Thyroid gland (tissue), 4 donors: ENCODE results near the gene SHQ1. TPM values are rescaled to one million over a fixed set of nuclear protein-coding genes. Genes with fewer than 3 reads are reported as not detected.

Source experiments
- DNase-seq, 2 donors: peaks; one replicate each; pipeline ENCODE4 v3.0.0-alpha.2; 2019
- H3K27ac ChIP-seq, 3 donors: fragments of 200-600 bp; sonication (generic); 1 replicate in 2 of 3; 2 replicates in 1 of 3; pipeline ENCODE4 v1.5.1; 2016 to 2019; ENCODE audit warnings: mild to moderate bottlenecking in 1 of 3, moderate library complexity in 1 of 3
- H3K27me3 ChIP-seq: fragments of 200-600 bp; sonication (generic); one replicate; pipeline ENCODE4 v1.5.1; 2019
- H3K36me3 ChIP-seq, 2 donors: fragments of 200-600 bp; sonication (generic); one replicate each; pipeline ENCODE4 v1.5.1; 2016 to 2019
- H3K4me1 ChIP-seq, 2 donors: fragments of 200-600 bp; sonication (generic); one replicate each; pipeline ENCODE4 v1.5.1; 2017 to 2019
- H3K4me3 ChIP-seq, 3 donors: fragments of 200-600 bp; sonication (generic); replicated peaks in 1 of 3; 1 replicate in 2 of 3; 2 replicates in 1 of 3; pipeline ENCODE4 v1.5.1; 2016; ENCODE audit warnings: mild to moderate bottlenecking in 1 of 3
- H3K9me3 ChIP-seq: fragments of 200-600 bp; sonication (generic); one replicate; pipeline ENCODE4 v1.5.1; 2017
- CTCF ChIP-seq, 6 experiments: fragments of 200-600 bp in 3 of 6; fragments of 450-650 bp in 3 of 6; sonication (generic) in 3 of 6; IDR thresholded peaks; one replicate each; pipeline ENCODE4 v1.5.1; 2016 to 2019; ENCODE audit warnings: antibody characterized with exemption in 6 of 6, mild to moderate bottlenecking in 2 of 6, inconsistent platforms in 1 of 6, moderate library complexity in 1 of 6
- POLR2A ChIP-seq, 2 donors: fragments of 450-650 bp; IDR thresholded peaks; one replicate each; pipeline ENCODE4 v1.6.1; 2017; ENCODE audit warnings: antibody characterized with exemption in 2 of 2, mild to moderate bottlenecking in 2 of 2, moderate library complexity in 1 of 2
- whole genome bisulfite sequencing, 2 donors: methylation state at CpG; one replicate each; pipeline ENCODE4 v1.1.5; 2017; 5-methylcytosine and 5-hydroxymethylcytosine counted together
- intact Hi-C: fragments of 100-400 bp; cut with DNase I; formaldehyde crosslinking; loops from one replicate; pipeline ENCODE4 v1.15.1; 2023
- total RNA-seq, 4 donors: library from RNA; depleted of rRNA; stranded (reverse); fragments of >200 nt; gene quantifications; one replicate each; pipeline ENCODE4 v1.2.3, GENCODE V29; 2016

Gene SHQ1
- total RNA-seq, 4 donors from 2014 or later = 17.7 to 33.7 (median 26.3) TPM

- Histone ChIP-seq H3K36me3 (no peaks in the 10 kb centered on the region), H3K9me3 (no peaks in the 10 kb centered on the region), H3K4me3 (no peak overlapping the region), H3K4me1 (no peaks in the 10 kb centered on the region), H3K27me3 (no peaks in the 10 kb centered on the region), H3K27ac (no peak overlapping the region)
- intact Hi-C loops = no loop called here
- DNase-seq = no peak
- WGBS, 2 donors = 91 to 99% methylated on average over 5 of the region's 5 CpGs
- no peak for TF ChIP-seq POLR2A (IDR thresholded peaks at IDR 0.05)
- TF ChIP-seq CTCF (IDR thresholded peaks at IDR 0.05) = no peak
Observed at GRCh38 chr3:72766866-72767265, 81.4 kb downstream of the SHQ1 start.

- intact Hi-C loops = no loop called here
- no peak for TF ChIP-seq CTCF (IDR thresholded peaks at IDR 0.05)
- TF ChIP-seq POLR2A (IDR thresholded peaks at IDR 0.05) = no peak
- no peaks in the 10 kb centered on the region for H3K36me3 ChIP-seq
- DNase-seq = no peak
- no peaks in the 10 kb centered on the region for H3K4me1 ChIP-seq
- no peak overlapping the region for H3K4me3 ChIP-seq
- WGBS, 2 donors = 81 to 82% methylated on average over 8 of the region's 8 CpGs
- no peaks in the 10 kb centered on the region for H3K9me3 ChIP-seq
- H3K27ac ChIP-seq = no peak overlapping the region
- no peaks in the 10 kb centered on the region for H3K27me3 ChIP-seq
Observed at GRCh38 chr3:72763751-72764440, 84.3 kb downstream of the SHQ1 start.

GRCh38 chr3:72761410-72761809 is 86.8 kb downstream of the SHQ1 start:
- DNase-seq = no peak
- H3K9me3 ChIP-seq = no peaks in the 10 kb centered on the region
- 85 to 89% methylated on average over 3 of the region's 3 CpGs for WGBS, 2 donors
- H3K4me1 ChIP-seq = no peaks in the 10 kb centered on the region
- intact Hi-C loops = no loop called here
- no peaks in the 10 kb centered on the region for H3K36me3 ChIP-seq
- H3K27me3 ChIP-seq = no peaks in the 10 kb centered on the region
- no peak overlapping the region for H3K27ac ChIP-seq
- H3K4me3 ChIP-seq = no peak overlapping the region
- TF ChIP-seq POLR2A (IDR thresholded peaks at IDR 0.05) (no peak), CTCF (IDR thresholded peaks at IDR 0.05) (no peak)

- TF ChIP-seq POLR2A (IDR thresholded peaks at IDR 0.05) (no peak), CTCF (IDR thresholded peaks at IDR 0.05) (no peak)
- Histone ChIP-seq H3K36me3 (no peaks in the 10 kb centered on the region), H3K4me1 (no peaks in the 10 kb centered on the region), H3K27me3 (no peaks in the 10 kb centered on the region), H3K4me3 (no peak overlapping the region), H3K9me3 (no peaks in the 10 kb centered on the region), H3K27ac (no peak overlapping the region)
- no peak for DNase-seq
- intact Hi-C loops = no loop called here
- WGBS, 2 donors = 77 to 79% methylated on average over 3 of the region's 3 CpGs
Observed at GRCh38 chr3:72760225-72760624, 88.0 kb downstream of the SHQ1 start.

- DNase-seq = no peak
- WGBS, 2 donors = 68 to 71% methylated on average over 3 of the region's 3 CpGs
- Histone ChIP-seq H3K27me3 (no peaks in the 10 kb centered on the region), H3K4me3 (no peak overlapping the region), H3K27ac (no peak overlapping the region), H3K36me3 (no peaks in the 10 kb centered on the region), H3K4me1 (no peaks in the 10 kb centered on the region), H3K9me3 (no peaks in the 10 kb centered on the region)
- TF ChIP-seq POLR2A (IDR thresholded peaks at IDR 0.05) (no peak), CTCF (IDR thresholded peaks at IDR 0.05) (no peak)
- intact Hi-C loops = no loop called here
Observed at GRCh38 chr3:72756900-72757299, 91.3 kb downstream of the SHQ1 start.
